ENCODE data around the gene MAP3K2. TPM values are rescaled to one million over a fixed set of nuclear protein-coding genes. Genes with fewer than 3 reads are reported as not detected.

Gene MAP3K2
- total and polyA plus RNA-seq, 2 of the 8 experiments (the other 6 are each of a cell fraction or from before 2014, with no cell fraction given): 2.0 to 23.2 TPM

DNA sequence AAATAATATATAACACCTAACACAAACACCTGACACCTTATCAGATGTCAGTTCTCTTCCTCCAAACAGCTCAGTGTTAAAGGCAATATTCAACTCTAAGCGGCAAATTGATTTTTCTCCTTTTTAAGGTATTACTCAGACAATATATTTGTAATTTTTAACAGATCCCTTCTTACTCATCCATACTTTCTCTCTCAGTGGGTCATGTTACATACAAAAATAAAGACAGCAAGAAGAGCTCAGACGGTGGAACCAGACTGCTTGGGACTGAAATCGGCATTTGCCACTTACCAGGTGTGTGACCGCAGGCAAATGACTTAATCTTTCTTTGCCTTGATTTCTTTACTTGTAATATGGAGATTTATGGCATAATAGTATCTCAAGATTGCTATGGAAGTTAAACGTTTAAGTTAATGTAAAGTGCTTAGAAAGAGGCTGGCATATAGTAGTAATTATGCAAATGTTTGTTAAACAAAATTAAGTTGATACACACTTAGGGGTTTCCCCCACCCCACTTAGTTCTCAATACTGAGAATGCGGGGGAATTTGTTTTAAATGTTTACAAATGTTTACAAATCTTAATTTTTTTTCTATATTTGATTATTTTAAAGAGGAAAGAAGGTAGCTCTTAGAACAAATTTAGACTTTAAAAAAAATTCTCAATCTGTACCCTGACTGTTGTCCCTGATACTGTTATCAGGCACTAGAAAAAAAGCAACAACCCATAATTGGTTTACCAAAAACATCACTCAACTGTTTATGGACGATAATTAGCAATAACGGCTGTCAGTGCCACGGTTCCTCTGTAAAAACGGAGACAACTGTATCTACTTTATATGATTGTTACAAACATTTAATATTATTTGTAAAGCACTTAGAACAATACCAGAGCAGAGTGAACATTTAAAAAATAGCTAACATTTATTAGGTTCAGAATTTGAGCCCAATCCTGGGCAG, 25.6 kb downstream of the MAP3K2 start (continued):
- TF ChIP-seq BRCA1 (IDR thresholded peaks at IDR 0.05; ENCODE audit: low read depth, low read length) (no peak), KDM1A (IDR thresholded peaks at IDR 0.05; ENCODE audit: borderline replicate concordance, low read length) (no peak)
